Measurements from ENCODE around the gene STUB1. TPM values are rescaled to one million over a fixed set of nuclear protein-coding genes. Genes with fewer than 3 reads are reported as not detected.
A peak's percentile ranks its signal among the peaks of the same experiment; 100 is the strongest.

The STUB1 gene
- total RNA-seq, 1 donor from 2014 or later = 124 TPM

- Histone ChIP-seq H3K9me3 (no peaks in the 10 kb centered on the region), H3K4me3 (no peak overlapping the region), H3K27ac (no peak overlapping the region), H3K4me1 (peaks cover 40% of the 10 kb centered on the region), H3K36me3 (no peaks in the 10 kb centered on the region), H3K27me3 (no peaks in the 10 kb centered on the region)
- no peak for DNase-seq (ENCODE audit: extremely low spot score in 2 of 2)
- TF ChIP-seq POLR2AphosphoS5 (IDR thresholded peaks at IDR 0.05; ENCODE audit: insufficient read depth in 1 of 2, low read depth in 1 of 2) = no peak
- no peak for TF ChIP-seq CTCF (IDR thresholded peaks at IDR 0.05)
- TF ChIP-seq POLR2A (IDR thresholded peaks at IDR 0.05) = no peak
- intact Hi-C loops (cut with DNase I) = loop anchor here (10.0 kb wide), 1 partner anchor 337 kb away; no protein-coding TSS in a partner anchor
These were observed 37.4 kb downstream of the STUB1 start for GRCh38 chr16:717450-718245.

GRCh38 chr16:718389-718788, 38.2 kb downstream of the STUB1 start:
- no peaks in the 10 kb centered on the region for H3K9me3 ChIP-seq
- no peak for TF ChIP-seq POLR2A (IDR thresholded peaks at IDR 0.05)
- no peak for TF ChIP-seq CTCF (IDR thresholded peaks at IDR 0.05)
- no peak for TF ChIP-seq POLR2AphosphoS5 (IDR thresholded peaks at IDR 0.05; ENCODE audit: insufficient read depth in 1 of 2, low read depth in 1 of 2)
- intact Hi-C loops (cut with DNase I) = loop anchor here (10.0 kb wide), 1 partner anchor 336 kb away; no protein-coding TSS in a partner anchor
- DNase-seq (ENCODE audit: extremely low spot score in 2 of 2) = no peak
- H3K27me3 ChIP-seq = no peaks in the 10 kb centered on the region
- no peak overlapping the region for H3K27ac ChIP-seq
- H3K4me3 ChIP-seq = no peak overlapping the region
- H3K36me3 ChIP-seq = no peaks in the 10 kb centered on the region
- H3K4me1 ChIP-seq = peaks cover 44% of the 10 kb centered on the region

- no peak for DNase-seq (ENCODE audit: extremely low spot score in 2 of 2)
- Histone ChIP-seq H3K27me3 (no peaks in the 10 kb centered on the region), H3K27ac (no peak overlapping the region), H3K4me3 (no peak overlapping the region), H3K36me3 (no peaks in the 10 kb centered on the region), H3K4me1 (peaks cover 44% of the 10 kb centered on the region), H3K9me3 (no peaks in the 10 kb centered on the region)
- intact Hi-C loops (cut with DNase I) = loop anchor here (10.0 kb wide), 1 partner anchor 336 kb away; no protein-coding TSS in a partner anchor
- TF ChIP-seq POLR2AphosphoS5 (IDR thresholded peaks at IDR 0.05; ENCODE audit: insufficient read depth in 1 of 2, low read depth in 1 of 2) (no peak), CTCF (IDR thresholded peaks at IDR 0.05) (no peak), POLR2A (IDR thresholded peaks at IDR 0.05) (no peak)
These were observed 38.7 kb downstream of the STUB1 start for GRCh38 chr16:718922-719321.

GRCh38 chr16:719815-720446, 39.7 kb downstream of the STUB1 start:
- DNase-seq (ENCODE audit: extremely low spot score in 2 of 2) = no peak

More at GRCh38 chr16:719815-720446, 39.7 kb downstream of the STUB1 start:
- Histone ChIP-seq H3K36me3 (no peaks in the 10 kb centered on the region), H3K4me1 (peaks cover 37% of the 10 kb centered on the region), H3K27ac (peak overlapping the region; percentile 84), H3K4me3 (peak overlapping the region; percentile 70 to 92), H3K27me3 (no peaks in the 10 kb centered on the region), H3K9me3 (no peaks in the 10 kb centered on the region)
- intact Hi-C loops (cut with DNase I) = loop anchor here (5.0 to 10.0 kb wide), 2 partner anchors 67 to 335 kb away; partner anchors contain the start of genes CHTF18 and RPUSD1
- TF ChIP-seq CTCF (IDR thresholded peaks at IDR 0.05) = no peak
- no peak for TF ChIP-seq POLR2A (IDR thresholded peaks at IDR 0.05)
- TF ChIP-seq POLR2AphosphoS5 (IDR thresholded peaks at IDR 0.05; ENCODE audit: insufficient read depth in 1 of 2, low read depth in 1 of 2) = no peak

Data from vagina (tissue), 2 donors.